Bronchial epithelial cell (primary cell): Measurements from ENCODE around the gene PLD4. TPM values are rescaled to one million over a fixed set of nuclear protein-coding genes. Genes with fewer than 3 reads are reported as not detected.

ENCODE experiments used
- DNase-seq: peaks from one replicate; pipeline ENCODE4 v3.0.0-alpha.2; 2010; ENCODE audit warnings: low read depth
- FAIRE-seq: peaks from 2 replicates; lab custom pipeline; 2011; peaks lifted over from hg19 to GRCh38; lab: Jason Lieb, UNC
- H3K27me3 ChIP-seq: 2 replicates; pipeline ENCODE4 v1.5.1; 2011; ENCODE audit warnings: low read length; ENCODE audit not compliant: control insufficient read depth, insufficient read depth
- H3K36me3 ChIP-seq: 2 replicates; pipeline ENCODE4 v1.5.1; 2011; ENCODE audit warnings: low read length; ENCODE audit not compliant: control insufficient read depth, insufficient read depth
- H3K4me3 ChIP-seq: 2 replicates; pipeline ENCODE4 v1.5.1; 2011; ENCODE audit warnings: mild to moderate bottlenecking, low read depth, low read length, control low read depth
- total RNA-seq: library from RNA; depleted of rRNA; stranded (reverse); fragments of >200 nt; gene quantifications from 2 replicates; pipeline ENCODE4 v1.2.1, GENCODE V29; 2014
- TF ChIP-seq, protein P1 (sequence below): IDR thresholded peaks from 2 replicates; pipeline ENCODE4 v1.5.1; 2011; ENCODE audit warnings: mild to moderate bottlenecking, moderate library complexity, low read length, control low read depth, inconsistent platforms; ENCODE audit not compliant: insufficient read depth, severe bottlenecking

Gene PLD4
- total RNA-seq, 1 donor from 2014 or later, result not detected

DNA sequence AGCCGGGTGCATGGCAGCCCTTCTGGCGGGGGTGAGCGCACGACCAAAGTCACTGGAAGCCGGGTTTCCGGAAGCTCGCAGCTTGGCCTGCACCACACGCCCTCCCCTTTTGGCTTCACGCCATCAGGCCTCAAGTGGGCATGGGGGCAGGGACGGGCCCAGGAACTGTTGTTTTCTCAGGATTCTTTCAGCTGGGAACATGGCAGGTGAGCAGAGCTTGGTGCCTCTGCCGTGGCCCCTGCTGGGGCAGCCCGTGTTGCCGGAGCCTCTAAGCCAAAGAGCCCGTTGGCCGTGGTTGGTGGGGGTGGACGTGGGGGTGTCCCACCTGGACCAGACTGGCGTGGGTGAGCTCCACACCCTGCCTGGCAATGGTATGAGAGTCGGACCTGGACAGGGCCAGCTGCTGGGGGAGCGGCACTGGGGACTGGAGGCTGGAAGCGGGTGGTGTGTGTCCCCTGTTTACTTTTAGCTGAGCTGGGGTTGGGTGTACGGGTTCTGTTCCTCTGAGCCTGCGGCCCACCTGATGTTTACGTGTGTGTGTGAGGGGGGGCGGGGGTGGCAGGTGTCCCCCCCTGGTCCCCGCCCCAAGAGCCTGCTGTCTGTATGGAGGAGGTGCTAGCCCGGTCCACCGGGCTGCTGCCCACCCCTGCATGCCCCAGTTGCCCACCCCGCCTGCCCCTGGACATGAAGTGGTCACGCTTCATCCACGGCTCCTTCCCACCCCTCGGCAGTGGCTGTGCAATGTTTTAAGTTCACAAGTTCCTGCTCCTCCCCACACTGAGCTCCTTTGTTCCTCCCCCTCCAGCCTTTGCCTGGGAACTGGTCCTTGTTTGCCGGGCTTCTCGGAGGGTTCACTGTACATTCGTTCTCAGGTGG is 28.7 kb upstream of the PLD4 start:
- TF ChIP-seq, protein P1, sequence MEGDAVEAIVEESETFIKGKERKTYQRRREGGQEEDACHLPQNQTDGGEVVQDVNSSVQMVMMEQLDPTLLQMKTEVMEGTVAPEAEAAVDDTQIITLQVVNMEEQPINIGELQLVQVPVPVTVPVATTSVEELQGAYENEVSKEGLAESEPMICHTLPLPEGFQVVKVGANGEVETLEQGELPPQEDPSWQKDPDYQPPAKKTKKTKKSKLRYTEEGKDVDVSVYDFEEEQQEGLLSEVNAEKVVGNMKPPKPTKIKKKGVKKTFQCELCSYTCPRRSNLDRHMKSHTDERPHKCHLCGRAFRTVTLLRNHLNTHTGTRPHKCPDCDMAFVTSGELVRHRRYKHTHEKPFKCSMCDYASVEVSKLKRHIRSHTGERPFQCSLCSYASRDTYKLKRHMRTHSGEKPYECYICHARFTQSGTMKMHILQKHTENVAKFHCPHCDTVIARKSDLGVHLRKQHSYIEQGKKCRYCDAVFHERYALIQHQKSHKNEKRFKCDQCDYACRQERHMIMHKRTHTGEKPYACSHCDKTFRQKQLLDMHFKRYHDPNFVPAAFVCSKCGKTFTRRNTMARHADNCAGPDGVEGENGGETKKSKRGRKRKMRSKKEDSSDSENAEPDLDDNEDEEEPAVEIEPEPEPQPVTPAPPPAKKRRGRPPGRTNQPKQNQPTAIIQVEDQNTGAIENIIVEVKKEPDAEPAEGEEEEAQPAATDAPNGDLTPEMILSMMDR, result no peak
- FAIRE-seq (no peak), DNase-seq (peak; percentile 17)
- Histone ChIP-seq H3K27me3 (no peaks in the 10 kb centered on the region), H3K36me3 (peaks cover 17% of the 10 kb centered on the region), H3K4me3 (no peak overlapping the region)

DNA sequence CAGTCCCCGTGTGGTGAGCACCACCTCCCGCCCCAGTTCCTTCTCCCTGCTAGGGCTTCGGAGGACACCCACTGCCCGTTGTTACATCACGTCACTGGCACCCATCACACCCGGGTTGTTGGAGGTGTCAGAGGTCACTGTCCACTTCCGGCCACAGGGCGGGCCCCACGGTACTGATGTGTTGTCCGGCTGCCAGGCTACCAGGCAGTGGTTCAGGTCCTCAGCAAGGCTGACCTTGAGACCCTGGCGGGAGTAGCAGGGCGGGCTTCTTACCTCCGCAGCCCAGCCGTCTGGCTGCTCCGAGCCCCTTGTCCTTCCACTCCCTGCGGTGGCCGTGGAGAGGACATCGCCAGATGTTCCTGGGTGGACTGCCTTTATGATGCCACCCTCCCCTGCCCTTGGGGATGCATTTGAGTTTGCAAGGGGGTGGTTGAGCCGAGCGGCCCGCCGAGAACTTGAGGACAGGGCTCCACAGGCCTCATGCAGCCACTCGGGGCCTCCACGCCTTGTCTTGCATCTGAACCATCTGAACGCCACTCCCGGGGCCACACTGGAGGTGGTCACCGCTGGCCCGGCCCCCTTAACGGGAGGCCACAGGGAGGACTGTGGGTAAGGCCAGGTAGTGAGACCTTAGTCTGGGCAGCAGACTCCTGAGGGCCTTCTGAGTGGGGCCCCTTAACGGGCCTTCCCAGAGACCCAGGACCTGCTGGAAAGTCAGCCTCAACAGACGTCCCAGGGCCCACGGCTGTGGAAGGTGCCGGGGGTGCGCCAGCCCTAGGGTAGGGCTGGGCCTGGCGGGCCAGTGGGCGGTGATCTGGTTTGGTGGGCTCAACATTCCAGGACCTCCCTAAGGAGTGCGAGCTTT is 27.1 kb upstream of the PLD4 start:
- TF ChIP-seq, protein P1, result no peak
- Histone ChIP-seq H3K4me3 (no peak overlapping the region), H3K36me3 (peaks cover 16% of the 10 kb centered on the region), H3K27me3 (no peaks in the 10 kb centered on the region)
- FAIRE-seq (no peak), DNase-seq (no peak)

DNA sequence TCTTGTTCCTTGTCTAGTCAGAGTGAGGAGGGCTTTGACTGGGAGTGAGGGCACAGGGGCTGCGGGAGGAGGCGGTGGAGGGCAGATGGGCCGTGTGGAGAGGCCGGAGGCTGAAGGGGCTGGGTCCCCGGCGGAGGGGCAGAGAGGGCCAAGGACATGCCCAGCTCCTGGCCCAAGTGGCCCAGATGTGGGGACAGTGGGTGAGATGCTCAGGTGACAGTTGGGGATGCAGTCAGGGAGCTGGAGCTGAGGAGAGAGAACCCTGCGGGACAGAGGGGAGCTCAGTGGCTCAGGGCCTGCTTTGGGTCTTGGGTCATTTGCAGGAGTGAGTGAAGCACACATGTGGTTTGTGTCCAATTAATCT is 26.5 kb upstream of the PLD4 start:
- FAIRE-seq (no peak), DNase-seq (no peak)
- H3K4me3 ChIP-seq, result no peak overlapping the region
- no peaks in the 10 kb centered on the region for H3K27me3 ChIP-seq
- TF ChIP-seq, protein P1, result no peak
- H3K36me3 ChIP-seq, result peaks cover 14% of the 10 kb centered on the region

DNA sequence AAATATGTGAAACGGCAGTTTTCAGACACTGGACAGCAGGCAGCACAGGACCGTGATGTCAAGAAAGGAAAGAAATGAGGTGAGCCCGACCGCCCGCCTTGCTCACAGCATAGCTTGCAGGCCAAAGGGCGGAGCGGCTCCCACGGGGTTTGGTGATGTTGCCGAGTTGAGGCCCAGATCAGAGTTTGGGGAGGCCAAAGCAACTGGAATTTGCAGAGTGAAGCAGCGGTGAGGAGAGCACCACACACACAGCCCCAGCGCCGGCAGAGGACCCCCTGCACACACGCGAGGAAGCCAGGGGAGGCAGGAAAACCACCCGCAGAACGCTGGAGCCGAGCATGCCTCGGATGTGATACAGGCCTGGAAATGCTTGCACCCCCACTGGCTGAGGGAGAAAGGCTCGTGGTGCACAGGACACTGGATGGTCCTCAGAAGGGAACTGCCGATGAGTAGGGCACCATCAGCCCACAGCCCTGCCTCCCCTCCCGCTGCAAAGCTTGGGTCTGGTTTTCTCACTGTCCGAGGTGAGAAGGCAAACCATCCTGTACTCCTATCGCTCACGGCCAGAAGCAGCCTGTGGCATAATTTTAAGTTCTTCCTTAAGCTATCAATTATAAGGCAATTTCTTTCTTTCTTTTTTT is 25.7 kb upstream of the PLD4 start:
- FAIRE-seq, result no peak
- Histone ChIP-seq H3K4me3 (no peak overlapping the region), H3K27me3 (no peaks in the 10 kb centered on the region), H3K36me3 (peaks cover 10% of the 10 kb centered on the region)
- TF ChIP-seq, protein P1, result no peak
- DNase-seq, result no peak

- DNase-seq (no peak), FAIRE-seq (no peak)
- H3K36me3 ChIP-seq, result peaks cover 3% of the 10 kb centered on the region
- TF ChIP-seq, protein P1, result no peak
- no peak overlapping the region for H3K4me3 ChIP-seq
- H3K27me3 ChIP-seq, result no peaks in the 10 kb centered on the region
These were observed 24.9 kb upstream of the PLD4 start for GRCh38 chr14:104899781-104900180.
